Measurements from ENCODE around the gene CHCHD5.
"Not testable (repeated sequence)": the region's sequence is repeated elsewhere in the genome, so short reads cannot be mapped to it uniquely, and the experiment has no call there.

CHCHD5 gene

GRCh38 chr2:112584134-112584890 is at the start of gene CHCHD5:
Gene CHCHD5 (plus strand): TSS chr2:112584609. CDS start chr2:112584648, 39 bp downstream.
- DNase-seq (ENCODE audit: low read depth in 2 of 2), result peak; percentile 81 to 90

- DNase-seq (ENCODE audit: low read depth in 2 of 2), result no peak
These were observed 49.6 kb upstream of the CHCHD5 start for GRCh38 chr2:112534826-112535225.

GRCh38 chr2:112536665-112537064 is 47.7 kb upstream of the CHCHD5 start:
- not testable (repeated sequence) for DNase-seq (ENCODE audit: low read depth in 2 of 2)

GRCh38 chr2:112539306-112539705 is 45.1 kb upstream of the CHCHD5 start:
- DNase-seq (ENCODE audit: low read depth in 2 of 2), result no peak

- no peak for DNase-seq (ENCODE audit: low read depth in 2 of 2)
These were observed 43.5 kb upstream of the CHCHD5 start for GRCh38 chr2:112540906-112541305.

GRCh38 chr2:112541315-112542122 is 42.9 kb upstream of the CHCHD5 start:
- DNase-seq (ENCODE audit: low read depth in 2 of 2), result no peak

- peak; percentile 51 to 61 for DNase-seq (ENCODE audit: low read depth in 2 of 2)
These were observed 42.1 kb upstream of the CHCHD5 start, which contains the start of gene POLR1B for GRCh38 chr2:112542123-112542983. Gene POLR1B (plus strand): TSS chr2:112542465. CDS start chr2:112542495, 30 bp downstream.

- no peak for DNase-seq (ENCODE audit: low read depth in 2 of 2)
These were observed 41.3 kb upstream of the CHCHD5 start for GRCh38 chr2:112542984-112543661.

- DNase-seq (ENCODE audit: low read depth in 2 of 2), result no peak
These were observed 37.1 kb upstream of the CHCHD5 start for GRCh38 chr2:112547333-112547732.

GRCh38 chr2:112548980-112549379 is 35.4 kb upstream of the CHCHD5 start:
- DNase-seq (ENCODE audit: low read depth in 2 of 2), result no peak

GRCh38 chr2:112566104-112566503 is 18.3 kb upstream of the CHCHD5 start:
- no peak for DNase-seq (ENCODE audit: low read depth in 2 of 2)

- not testable (repeated sequence) for DNase-seq (ENCODE audit: low read depth in 2 of 2)
These were observed 17.9 kb upstream of the CHCHD5 start for GRCh38 chr2:112566508-112566907.

- no peak for DNase-seq (ENCODE audit: low read depth in 2 of 2)
These were observed 12.4 kb upstream of the CHCHD5 start for GRCh38 chr2:112572005-112572404.

GRCh38 chr2:112577756-112578155 is 6.7 kb upstream of the CHCHD5 start:
- no peak for DNase-seq (ENCODE audit: low read depth in 2 of 2)

GRCh38 chr2:112579241-112579640 is 5.2 kb upstream of the CHCHD5 start:
- DNase-seq (ENCODE audit: low read depth in 2 of 2), result no peak

GRCh38 chr2:112580084-112580483 is 4.3 kb upstream of the CHCHD5 start:
- no peak for DNase-seq (ENCODE audit: low read depth in 2 of 2)

- DNase-seq (ENCODE audit: low read depth in 2 of 2), result peak in 1 of 2 donors; percentile 8
These were observed 2.1 kb upstream of the CHCHD5 start for GRCh38 chr2:112582314-112582746.

- DNase-seq (ENCODE audit: low read depth in 2 of 2), result no peak
These were observed 794 bp upstream of the CHCHD5 start for GRCh38 chr2:112583497-112584133.

GRCh38 chr2:112584891-112585250 is 462 bp downstream of the CHCHD5 start:
- DNase-seq (ENCODE audit: low read depth in 2 of 2), result no peak

- DNase-seq (ENCODE audit: low read depth in 2 of 2), result no peak
These were observed 991 bp downstream of the CHCHD5 start for GRCh38 chr2:112585400-112585799.
